Activated CD8-positive, alpha-beta memory T cell treated with anti-CD3 and anti-CD28 coated beads, Interleukin-2, amount 50 U/mL, for 24 hours (primary cell): Measurements from ENCODE around the gene GAB2.

Source experiments
- DNase-seq: peaks from one replicate; pipeline ENCODE4 v3.0.0-alpha.2; 2020; ENCODE audit errors: extremely low read depth

The GAB2 gene

GRCh38 chr11:78343303-78343702 is 74.3 kb downstream of the GAB2 start:
- DNase-seq: no peak

- no peak for DNase-seq
Measured at GRCh38 chr11:78341841-78342240, 75.8 kb downstream of the GAB2 start.

- no peak for DNase-seq
Measured at GRCh38 chr11:78340530-78340929, 77.1 kb downstream of the GAB2 start.

GRCh38 chr11:78339945-78340344 is 77.7 kb downstream of the GAB2 start:
- no peak for DNase-seq

GRCh38 chr11:78339483-78339882 is 78.1 kb downstream of the GAB2 start:
- DNase-seq: no peak

GRCh38 chr11:78338702-78339101 is 78.9 kb downstream of the GAB2 start:
- no peak for DNase-seq

GRCh38 chr11:78338138-78338537 is 79.5 kb downstream of the GAB2 start:
- no peak for DNase-seq

GRCh38 chr11:78337554-78337924 is 80.1 kb downstream of the GAB2 start:
- DNase-seq: no peak

- DNase-seq: no peak
Measured at GRCh38 chr11:78336877-78337553, 80.6 kb downstream of the GAB2 start.

GRCh38 chr11:78334109-78334508 is 83.5 kb downstream of the GAB2 start:
- DNase-seq: no peak

GRCh38 chr11:78332872-78333271 is 84.7 kb downstream of the GAB2 start:
- DNase-seq: no peak

GRCh38 chr11:78332174-78332866 is 85.3 kb downstream of the GAB2 start:
- no peak for DNase-seq

- no peak for DNase-seq
Measured at GRCh38 chr11:78331711-78332110, 85.9 kb downstream of the GAB2 start.

GRCh38 chr11:78330361-78330760 is 87.3 kb downstream of the GAB2 start:
- no peak for DNase-seq

GRCh38 chr11:78327945-78328344 is 89.7 kb downstream of the GAB2 start:
- no peak for DNase-seq

GRCh38 chr11:78325274-78325781 is 92.3 kb downstream of the GAB2 start:
- DNase-seq: no peak

- no peak for DNase-seq
Measured at GRCh38 chr11:78323363-78323762, 94.3 kb downstream of the GAB2 start.

GRCh38 chr11:78319453-78319955 is 98.1 kb downstream of the GAB2 start:
- DNase-seq: no peak

- no peak for DNase-seq
Measured at GRCh38 chr11:78318321-78319114, 99.1 kb downstream of the GAB2 start.

- no peak for DNase-seq
Measured at GRCh38 chr11:78315724-78316123, 101.9 kb downstream of the GAB2 start.

GRCh38 chr11:78314762-78315161 is 102.9 kb downstream of the GAB2 start:
- DNase-seq: no peak

- no peak for DNase-seq
Measured at GRCh38 chr11:78313898-78314297, 103.7 kb downstream of the GAB2 start.
